Endothelial cell of umbilical vein (primary cell): ENCODE data around the gene LTBP2.

ENCODE experiments used
- CTCF ChIP-seq, 2 donors: IDR thresholded peaks; 1 replicate in 1 of 2; 2 replicates in 1 of 2; pipeline ENCODE4 v1.5.1; 2011; ENCODE audit warnings: low read length in 2 of 2, mild to moderate bottlenecking in 2 of 2, moderate library complexity in 2 of 2, control low read depth in 1 of 2, inconsistent platforms in 1 of 2, low read depth in 1 of 2; ENCODE audit not compliant: insufficient read depth in 1 of 2; ENCODE audit errors: extremely low read depth in 1 of 2
- POLR2A ChIP-seq: IDR thresholded peaks from 2 replicates; pipeline ENCODE4 v1.6.1; 2012; ENCODE audit warnings: low read depth, mild to moderate bottlenecking, control low read depth, low read length

DNA sequence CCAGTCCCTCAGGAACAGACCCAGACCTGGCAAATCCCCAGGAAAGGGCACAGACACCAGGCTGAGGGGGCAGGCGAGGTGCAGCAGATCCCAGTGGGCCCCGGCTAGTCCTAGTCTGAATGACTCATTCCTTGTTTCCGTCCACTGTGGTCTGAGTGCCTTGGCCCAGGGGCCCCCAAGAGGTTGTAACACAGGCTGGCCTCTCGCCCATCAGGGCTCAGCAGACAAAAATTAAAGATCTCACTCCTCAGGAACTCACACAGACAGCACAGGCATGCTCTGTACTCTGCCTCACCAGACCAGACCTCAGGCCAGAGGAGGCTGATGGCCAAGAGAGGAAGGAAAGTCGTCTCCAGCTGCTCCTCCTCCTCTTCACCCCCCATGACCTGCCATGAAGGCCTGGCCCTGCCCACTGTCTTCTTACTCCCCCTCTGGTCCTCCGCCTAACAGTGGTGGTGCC, 7.7 kb upstream of the LTBP2 start:
- TF ChIP-seq CTCF (IDR thresholded peaks at IDR 0.05; ENCODE audit: extremely low read depth in 1 of 2, insufficient read depth in 1 of 2, low read depth in 1 of 2, low read length in 2 of 2): no peak
- peak; percentile 92 for TF ChIP-seq POLR2A
